Panc1 (cell line): ENCODE measurements around the gene PTPA.

Source experiments
- CTCF ChIP-seq: fragments of 450-650 bp; IDR thresholded peaks from 2 replicates; pipeline ENCODE4 v1.5.1; 2017; ENCODE audit warnings: mild to moderate bottlenecking
- POLR2AphosphoS5 ChIP-seq: IDR thresholded peaks from 2 replicates; pipeline ENCODE4 v1.6.1; 2012; ENCODE audit warnings: mild to moderate bottlenecking, low read depth, low read length, moderate library complexity
- REST ChIP-seq, 2 experiments: IDR thresholded peaks; 2 replicates each; pipeline ENCODE4 v1.6.1; 2011 to 2012; ENCODE audit warnings: low read depth in 2 of 2, control low read depth in 1 of 2, low read length in 1 of 2, mild to moderate bottlenecking in 1 of 2, moderate library complexity in 1 of 2; ENCODE audit not compliant: insufficient read depth in 1 of 2
- SIN3A ChIP-seq: IDR thresholded peaks from 2 replicates; pipeline ENCODE4 v1.6.1; 2012; ENCODE audit warnings: low read depth, mild to moderate bottlenecking, low read length, moderate library complexity, borderline replicate concordance; ENCODE audit not compliant: insufficient read depth
- TCF7L2 ChIP-seq: IDR thresholded peaks from 2 replicates; pipeline ENCODE4 v1.6.1; 2011; ENCODE audit warnings: mild to moderate bottlenecking, low read depth, low read length, inconsistent platforms

DNA sequence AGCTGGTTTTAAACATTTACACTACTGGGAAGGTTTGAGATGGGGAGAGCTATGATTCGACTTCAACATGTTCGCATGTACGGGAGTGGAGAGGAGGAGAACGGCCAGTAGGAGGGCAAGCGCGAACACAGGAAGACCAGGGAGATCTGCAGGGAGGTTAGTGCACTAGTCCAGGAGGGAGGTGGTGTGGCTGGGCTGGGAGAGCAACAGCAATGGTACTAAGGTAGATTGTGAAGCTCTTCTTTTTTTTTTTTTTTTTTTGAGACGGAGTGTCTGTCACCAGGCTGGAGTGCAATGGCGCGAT lies 50.3 kb downstream of the PTPA start:
- TF ChIP-seq SIN3A (no peak), CTCF (no peak), POLR2AphosphoS5 (no peak), REST (IDR thresholded peaks at IDR 0.05; ENCODE audit: insufficient read depth in 1 of 2, low read depth in 2 of 2, low read length in 1 of 2) (no peak), TCF7L2 (no peak)
